ENCODE results near the gene OSBPL9. TPM values are rescaled to one million over a fixed set of nuclear protein-coding genes. Genes with fewer than 3 reads are reported as not detected.

OSBPL9 gene
- total and polyA plus RNA-seq, 9 of the 15 experiments (the other 6 are each of a cell fraction or from before 2014, with no cell fraction given): 43.9 to 217 (median 170) TPM

DNA sequence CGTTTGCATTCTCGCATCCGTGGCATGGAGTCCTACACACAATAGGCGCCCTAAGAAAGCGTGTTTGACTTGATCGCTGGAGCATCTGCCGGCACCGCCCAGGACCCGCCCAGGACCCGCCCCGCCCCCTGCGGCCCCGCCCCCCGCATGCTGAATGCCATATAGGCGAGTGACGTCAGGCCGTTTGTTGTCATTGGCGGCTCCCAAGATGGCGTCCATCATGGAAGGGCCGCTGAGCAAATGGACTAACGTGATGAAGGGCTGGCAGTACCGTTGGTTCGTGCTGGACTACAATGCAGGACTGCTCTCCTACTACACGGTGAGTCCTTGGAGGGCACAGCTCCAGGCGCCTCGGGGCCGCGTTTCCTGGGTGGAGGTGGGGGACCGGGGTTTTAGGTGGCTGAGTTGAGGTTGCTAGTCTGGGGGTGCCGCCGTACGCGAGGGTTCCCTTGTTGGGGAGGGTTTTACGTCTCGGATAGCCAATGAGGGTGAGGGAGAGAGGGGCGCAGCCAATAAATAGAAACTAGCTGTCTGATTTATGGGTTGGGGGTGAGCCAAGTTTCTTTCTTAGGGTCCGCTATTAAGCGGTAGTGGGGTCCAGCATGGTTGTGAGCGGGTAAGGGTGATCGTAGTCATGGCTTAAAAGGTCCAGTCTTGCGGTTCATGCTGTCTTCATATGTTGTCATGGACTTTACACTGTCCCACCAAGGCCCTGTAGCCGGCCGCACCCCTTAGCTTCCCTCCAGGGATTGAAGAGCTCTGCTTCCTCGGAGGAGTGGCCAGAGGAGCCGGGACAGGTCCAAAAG is at the start of gene OSBPL9 (continued):
- TF ChIP-seq BRD4 (IDR thresholded peaks at IDR 0.05) (peak; percentile 74; the same call in 1 of the 2 replicates), POLR2A (conservative IDR thresholded peaks at IDR 0.05) (peak; percentile 95), SIN3B (IDR thresholded peaks at IDR 0.05; ENCODE audit: low read depth) (peak; percentile 96), TAF7 (tag; IDR thresholded peaks at IDR 0.05) (peak; percentile 68), CREB1 (IDR thresholded peaks at IDR 0.05) (peak; percentile 81), CREB1 (CRISPR knock-in tag; IDR thresholded peaks at IDR 0.05) (peak; percentile 82), NFE2L1 (tag; IDR thresholded peaks at IDR 0.05; ENCODE audit: borderline replicate concordance, low read depth) (no peak), HCFC1 (IDR thresholded peaks at IDR 0.05; ENCODE audit: low read depth, low read length) (peak; percentile 53), EGR1 (conservative IDR thresholded peaks at IDR 0.05) (no peak), HLTF (IDR thresholded peaks at IDR 0.05) (0 out of 2 replicates have a peak, but pooled peaks have one; percentile 25), POLR2B (IDR thresholded peaks at IDR 0.05; ENCODE audit: low read depth, partially characterized antibody) (peak; percentile 94), MYC (IDR thresholded peaks at IDR 0.05; ENCODE audit: low read depth, low read length) (peak; percentile 30; the same call in 1 of the 2 replicates), MYC (CRISPR knock-in tag; IDR thresholded peaks at IDR 0.05; ENCODE audit: borderline replicate concordance, low read depth) (0 out of 2 replicates have a peak, but pooled peaks have one; percentile 22), NCOR1 (IDR thresholded peaks at IDR 0.05) (peak; percentile 52; the same call in 1 of the 2 replicates)
- TF ChIP-seq, protein P1, sequence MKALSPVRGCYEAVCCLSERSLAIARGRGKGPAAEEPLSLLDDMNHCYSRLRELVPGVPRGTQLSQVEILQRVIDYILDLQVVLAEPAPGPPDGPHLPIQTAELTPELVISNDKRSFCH (CRISPR knock-in tag; IDR thresholded peaks at IDR 0.05): no peak
- TF ChIP-seq, protein P1 (tag; IDR thresholded peaks at IDR 0.05): no peak
- TF ChIP-seq, protein P2, sequence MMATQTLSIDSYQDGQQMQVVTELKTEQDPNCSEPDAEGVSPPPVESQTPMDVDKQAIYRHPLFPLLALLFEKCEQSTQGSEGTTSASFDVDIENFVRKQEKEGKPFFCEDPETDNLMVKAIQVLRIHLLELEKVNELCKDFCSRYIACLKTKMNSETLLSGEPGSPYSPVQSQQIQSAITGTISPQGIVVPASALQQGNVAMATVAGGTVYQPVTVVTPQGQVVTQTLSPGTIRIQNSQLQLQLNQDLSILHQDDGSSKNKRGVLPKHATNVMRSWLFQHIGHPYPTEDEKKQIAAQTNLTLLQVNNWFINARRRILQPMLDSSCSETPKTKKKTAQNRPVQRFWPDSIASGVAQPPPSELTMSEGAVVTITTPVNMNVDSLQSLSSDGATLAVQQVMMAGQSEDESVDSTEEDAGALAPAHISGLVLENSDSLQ (IDR thresholded peaks at IDR 0.05): peak; percentile 98
- TF ChIP-seq, protein P3, sequence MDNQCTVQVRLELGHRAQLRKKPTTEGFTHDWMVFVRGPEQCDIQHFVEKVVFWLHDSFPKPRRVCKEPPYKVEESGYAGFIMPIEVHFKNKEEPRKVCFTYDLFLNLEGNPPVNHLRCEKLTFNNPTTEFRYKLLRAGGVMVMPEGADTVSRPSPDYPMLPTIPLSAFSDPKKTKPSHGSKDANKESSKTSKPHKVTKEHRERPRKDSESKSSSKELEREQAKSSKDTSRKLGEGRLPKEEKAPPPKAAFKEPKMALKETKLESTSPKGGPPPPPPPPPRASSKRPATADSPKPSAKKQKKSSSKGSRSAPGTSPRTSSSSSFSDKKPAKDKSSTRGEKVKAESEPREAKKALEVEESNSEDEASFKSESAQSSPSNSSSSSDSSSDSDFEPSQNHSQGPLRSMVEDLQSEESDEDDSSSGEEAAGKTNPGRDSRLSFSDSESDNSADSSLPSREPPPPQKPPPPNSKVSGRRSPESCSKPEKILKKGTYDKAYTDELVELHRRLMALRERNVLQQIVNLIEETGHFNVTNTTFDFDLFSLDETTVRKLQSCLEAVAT (IDR thresholded peaks at IDR 0.05): peak; percentile 61 to 68
- TF ChIP-seq, protein P4, sequence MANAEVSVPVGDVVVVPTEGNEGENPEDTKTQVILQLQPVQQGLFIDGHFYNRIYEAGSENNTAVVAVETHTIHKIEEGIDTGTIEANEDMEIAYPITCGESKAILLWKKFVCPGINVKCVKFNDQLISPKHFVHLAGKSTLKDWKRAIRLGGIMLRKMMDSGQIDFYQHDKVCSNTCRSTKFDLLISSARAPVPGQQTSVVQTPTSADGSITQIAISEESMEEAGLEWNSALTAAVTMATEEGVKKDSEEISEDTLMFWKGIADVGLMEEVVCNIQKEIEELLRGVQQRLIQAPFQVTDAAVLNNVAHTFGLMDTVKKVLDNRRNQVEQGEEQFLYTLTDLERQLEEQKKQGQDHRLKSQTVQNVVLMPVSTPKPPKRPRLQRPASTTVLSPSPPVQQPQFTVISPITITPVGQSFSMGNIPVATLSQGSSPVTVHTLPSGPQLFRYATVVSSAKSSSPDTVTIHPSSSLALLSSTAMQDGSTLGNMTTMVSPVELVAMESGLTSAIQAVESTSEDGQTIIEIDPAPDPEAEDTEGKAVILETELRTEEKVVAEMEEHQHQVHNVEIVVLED (CRISPR knock-in tag; IDR thresholded peaks at IDR 0.05): peak; percentile 57
- TF ChIP-seq, protein P5, sequence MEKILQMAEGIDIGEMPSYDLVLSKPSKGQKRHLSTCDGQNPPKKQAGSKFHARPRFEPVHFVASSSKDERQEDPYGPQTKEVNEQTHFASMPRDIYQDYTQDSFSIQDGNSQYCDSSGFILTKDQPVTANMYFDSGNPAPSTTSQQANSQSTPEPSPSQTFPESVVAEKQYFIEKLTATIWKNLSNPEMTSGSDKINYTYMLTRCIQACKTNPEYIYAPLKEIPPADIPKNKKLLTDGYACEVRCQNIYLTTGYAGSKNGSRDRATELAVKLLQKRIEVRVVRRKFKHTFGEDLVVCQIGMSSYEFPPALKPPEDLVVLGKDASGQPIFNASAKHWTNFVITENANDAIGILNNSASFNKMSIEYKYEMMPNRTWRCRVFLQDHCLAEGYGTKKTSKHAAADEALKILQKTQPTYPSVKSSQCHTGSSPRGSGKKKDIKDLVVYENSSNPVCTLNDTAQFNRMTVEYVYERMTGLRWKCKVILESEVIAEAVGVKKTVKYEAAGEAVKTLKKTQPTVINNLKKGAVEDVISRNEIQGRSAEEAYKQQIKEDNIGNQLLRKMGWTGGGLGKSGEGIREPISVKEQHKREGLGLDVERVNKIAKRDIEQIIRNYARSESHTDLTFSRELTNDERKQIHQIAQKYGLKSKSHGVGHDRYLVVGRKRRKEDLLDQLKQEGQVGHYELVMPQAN (IDR thresholded peaks at IDR 0.05; ENCODE audit: borderline replicate concordance): peak; percentile 93; the same call in 1 of the 2 replicates
- TF ChIP-seq, protein P6, sequence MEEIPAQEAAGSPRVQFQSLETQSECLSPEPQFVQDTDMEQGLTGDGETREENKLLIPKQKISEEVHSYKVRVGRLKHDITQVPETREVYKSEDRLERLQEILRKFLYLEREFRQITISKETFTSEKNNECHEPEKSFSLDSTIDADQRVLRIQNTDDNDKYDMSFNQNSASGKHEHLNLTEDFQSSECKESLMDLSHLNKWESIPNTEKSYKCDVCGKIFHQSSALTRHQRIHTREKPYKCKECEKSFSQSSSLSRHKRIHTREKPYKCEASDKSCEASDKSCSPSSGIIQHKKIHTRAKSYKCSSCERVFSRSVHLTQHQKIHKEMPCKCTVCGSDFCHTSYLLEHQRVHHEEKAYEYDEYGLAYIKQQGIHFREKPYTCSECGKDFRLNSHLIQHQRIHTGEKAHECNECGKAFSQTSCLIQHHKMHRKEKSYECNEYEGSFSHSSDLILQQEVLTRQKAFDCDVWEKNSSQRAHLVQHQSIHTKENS (CRISPR knock-in tag; IDR thresholded peaks at IDR 0.05): no peak
